Fibroblast of lung (primary cell): ENCODE results near the gene INPP1. TPM values are rescaled to one million over a fixed set of nuclear protein-coding genes. Genes with fewer than 3 reads are reported as not detected.

Source experiments
- DNase-seq, 2 donors: peaks; one replicate each; pipeline versions ENCODE4 v3.0.0 to v3.0.0-alpha.2; 2010; ENCODE audit warnings: low read depth in 2 of 2
- H2AFZ ChIP-seq: 2 replicates; pipeline ENCODE4 v1.5.1; 2012; ENCODE audit warnings: low read length, control low read depth, inconsistent platforms
- H3K27ac ChIP-seq: 2 replicates; pipeline ENCODE4 v1.5.1; 2011; ENCODE audit warnings: low read length, control low read depth; ENCODE audit not compliant: insufficient read depth
- H3K27me3 ChIP-seq: 2 replicates; pipeline ENCODE4 v1.5.1; 2011; ENCODE audit warnings: mild to moderate bottlenecking, low read length; ENCODE audit not compliant: control insufficient read depth, insufficient read depth
- H3K36me3 ChIP-seq: 2 replicates; pipeline ENCODE4 v1.5.1; 2011; ENCODE audit warnings: low read length; ENCODE audit not compliant: control insufficient read depth, insufficient read depth
- H3K4me1 ChIP-seq: 2 replicates; pipeline ENCODE4 v1.5.1; 2011; ENCODE audit warnings: low read length; ENCODE audit not compliant: control insufficient read depth, insufficient read depth; ENCODE audit errors: extremely low read depth
- H3K4me2 ChIP-seq: 2 replicates; pipeline ENCODE4 v1.5.1; 2011; ENCODE audit warnings: low read length, control low read depth; ENCODE audit not compliant: insufficient read depth; ENCODE audit errors: extremely low read depth
- H3K4me3 ChIP-seq, 4 experiments: fragments of 200-600 bp in 1 of 4; sonication (generic) in 1 of 4; replicated peaks in 1 of 4; 2 replicates each; pipeline ENCODE4 v1.5.1; 2011 to 2016; ENCODE audit warnings: low read length in 4 of 4, low read depth in 3 of 4, mild to moderate bottlenecking in 3 of 4, control low read depth in 2 of 4, inconsistent platforms in 1 of 4, mixed read lengths in 1 of 4; ENCODE audit not compliant: insufficient read depth in 1 of 4; ENCODE audit errors: control extremely low read depth in 1 of 4
- H3K79me2 ChIP-seq: 2 replicates; pipeline ENCODE4 v1.5.1; 2012; ENCODE audit warnings: mild to moderate bottlenecking, low read length, inconsistent platforms; ENCODE audit not compliant: control insufficient read depth, insufficient read depth
- H3K9ac ChIP-seq: 2 replicates; pipeline ENCODE4 v1.5.1; 2011; ENCODE audit warnings: mild to moderate bottlenecking, low read length, control low read depth; ENCODE audit not compliant: insufficient read depth
- H3K9me3 ChIP-seq: 2 replicates; pipeline ENCODE4 v1.5.1; 2012; ENCODE audit warnings: low read depth, low read length; ENCODE audit not compliant: control insufficient read depth, insufficient read depth
- H4K20me1 ChIP-seq: 2 replicates; pipeline ENCODE4 v1.5.1; 2011; ENCODE audit warnings: low read length; ENCODE audit not compliant: control insufficient read depth, insufficient read depth; ENCODE audit errors: extremely low read depth
- CTCF ChIP-seq, 2 donors: IDR thresholded peaks in 1 of 2; conservative IDR thresholded peaks in 1 of 2; 1 replicate in 1 of 2; 2 replicates in 1 of 2; pipeline ENCODE4 v1.5.1; 2011 to 2012; ENCODE audit warnings: low read length in 2 of 2, control low read depth in 1 of 2, inconsistent platforms in 1 of 2, low read depth in 1 of 2, mild to moderate bottlenecking in 1 of 2
- EZH2 ChIP-seq: IDR thresholded peaks from 2 replicates; pipeline ENCODE4 v1.5.1; 2012; ENCODE audit warnings: low read length, control low read depth, mild to moderate bottlenecking; ENCODE audit errors: missing control alignments
- polyA plus RNA-seq, 2 donors: library from polyadenylated mRNA; depleted of rRNA in 1 of 2; stranded (reverse) in 1 of 2; unstranded in 1 of 2; fragments of >200 nt; gene quantifications; 2 replicates each; pipeline ENCODE4 v1.2.1, GENCODE V29; 2011 to 2012; ENCODE audit warnings: missing spikeins in 1 of 2
- total RNA-seq: library from RNA; depleted of rRNA; stranded (reverse); fragments of >200 nt; gene quantifications from 2 replicates; pipeline ENCODE4 v1.2.1, GENCODE V29; 2014

The INPP1 gene
- total and polyA plus RNA-seq, 2 donors (not counting 1 experiment from before 2014, with no cell fraction given) = 14.0 to 16.4 TPM

- Histone ChIP-seq H2AFZ (no peak overlapping the region), H3K4me1 (peaks cover 3% of the 10 kb centered on the region), H3K27ac (no peak overlapping the region), H3K9me3 (no peaks in the 10 kb centered on the region), H3K27me3 (no peaks in the 10 kb centered on the region), H3K9ac (no peak overlapping the region), H4K20me1 (no peaks in the 10 kb centered on the region), H3K36me3 (no peaks in the 10 kb centered on the region), H3K4me2 (no peak overlapping the region), H3K4me3 (no peak overlapping the region), H3K79me2 (peaks cover 2% of the 10 kb centered on the region)
- no peak for TF ChIP-seq CTCF (conservative IDR thresholded peaks at IDR 0.05 in 1 of 2, IDR thresholded peaks at IDR 0.05 in 1 of 2; ENCODE audit: low read depth in 1 of 2, low read length in 2 of 2)
- no peak for DNase-seq
Observed at GRCh38 chr2:190360561-190360960, 17.2 kb downstream of the INPP1 start.

GRCh38 chr2:190360965-190361364, 17.6 kb downstream of the INPP1 start:
- H3K79me2 ChIP-seq = peaks cover 2% of the 10 kb centered on the region
- no peaks in the 10 kb centered on the region for H3K27me3 ChIP-seq
- H3K27ac ChIP-seq = no peak overlapping the region
- no peak overlapping the region for H3K4me2 ChIP-seq
- no peaks in the 10 kb centered on the region for H4K20me1 ChIP-seq
- peaks cover 3% of the 10 kb centered on the region for H3K4me1 ChIP-seq
- no peak overlapping the region for H3K9ac ChIP-seq
- H3K4me3 ChIP-seq = no peak overlapping the region
- no peak for DNase-seq
- no peak overlapping the region for H2AFZ ChIP-seq
- no peaks in the 10 kb centered on the region for H3K9me3 ChIP-seq
- no peaks in the 10 kb centered on the region for H3K36me3 ChIP-seq
- TF ChIP-seq CTCF (conservative IDR thresholded peaks at IDR 0.05 in 1 of 2, IDR thresholded peaks at IDR 0.05 in 1 of 2; ENCODE audit: low read depth in 1 of 2, low read length in 2 of 2) = no peak
- TF ChIP-seq EZH2 = no peak

- H3K4me1 ChIP-seq = peaks cover 3% of the 10 kb centered on the region
- no peak overlapping the region for H3K9ac ChIP-seq
- no peak for DNase-seq
- H2AFZ ChIP-seq = no peak overlapping the region
- H3K4me2 ChIP-seq = no peak overlapping the region
- no peaks in the 10 kb centered on the region for H3K36me3 ChIP-seq
- H3K27ac ChIP-seq = no peak overlapping the region
- H3K9me3 ChIP-seq = no peaks in the 10 kb centered on the region
- no peak for TF ChIP-seq CTCF (conservative IDR thresholded peaks at IDR 0.05 in 1 of 2, IDR thresholded peaks at IDR 0.05 in 1 of 2; ENCODE audit: low read depth in 1 of 2, low read length in 2 of 2)
- no peak for TF ChIP-seq EZH2
- no peaks in the 10 kb centered on the region for H4K20me1 ChIP-seq
- no peak overlapping the region for H3K4me3 ChIP-seq
- H3K27me3 ChIP-seq = no peaks in the 10 kb centered on the region
- H3K79me2 ChIP-seq = peaks cover 2% of the 10 kb centered on the region
Observed at GRCh38 chr2:190361572-190361971, 18.2 kb downstream of the INPP1 start.
